PC-9 (cell line): ENCODE results near the gene TKT.

Source experiments
- EZH2 ChIP-seq: fragments of 200-600 bp; sonication (generic); IDR thresholded peaks from 2 replicates; pipeline ENCODE4 v1.8.0; 2017; ENCODE audit warnings: antibody characterized with exemption, low read depth
- TF ChIP-seq, protein P1 (sequence below): fragments of 200-600 bp; sonication (generic); conservative IDR thresholded peaks from 2 replicates; pipeline ENCODE4 v1.6.1; 2017; ENCODE audit warnings: mixed run types, antibody characterized with exemption, mild to moderate bottlenecking, moderate library complexity

DNA sequence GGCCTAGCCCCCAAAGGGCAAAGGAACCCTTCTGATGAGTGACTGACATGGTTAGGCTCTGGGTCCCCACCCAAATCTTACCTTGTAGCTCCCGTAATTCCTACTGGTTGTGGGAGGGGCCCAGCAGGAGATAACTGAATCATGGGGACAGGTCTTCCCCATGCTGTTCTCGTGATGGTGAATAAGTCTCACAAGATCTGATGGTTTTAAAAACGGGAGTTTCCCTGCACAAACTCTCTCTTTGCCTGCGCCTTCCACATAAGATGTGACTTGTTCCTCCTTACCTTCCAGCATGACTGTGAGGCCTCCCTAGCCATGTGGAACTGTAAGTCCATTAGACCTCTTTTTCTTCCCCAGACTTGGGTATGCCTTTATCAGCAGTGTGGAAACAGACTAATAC lies 16.9 kb downstream of the TKT start:
- no peak for TF ChIP-seq EZH2
- TF ChIP-seq, protein P1, sequence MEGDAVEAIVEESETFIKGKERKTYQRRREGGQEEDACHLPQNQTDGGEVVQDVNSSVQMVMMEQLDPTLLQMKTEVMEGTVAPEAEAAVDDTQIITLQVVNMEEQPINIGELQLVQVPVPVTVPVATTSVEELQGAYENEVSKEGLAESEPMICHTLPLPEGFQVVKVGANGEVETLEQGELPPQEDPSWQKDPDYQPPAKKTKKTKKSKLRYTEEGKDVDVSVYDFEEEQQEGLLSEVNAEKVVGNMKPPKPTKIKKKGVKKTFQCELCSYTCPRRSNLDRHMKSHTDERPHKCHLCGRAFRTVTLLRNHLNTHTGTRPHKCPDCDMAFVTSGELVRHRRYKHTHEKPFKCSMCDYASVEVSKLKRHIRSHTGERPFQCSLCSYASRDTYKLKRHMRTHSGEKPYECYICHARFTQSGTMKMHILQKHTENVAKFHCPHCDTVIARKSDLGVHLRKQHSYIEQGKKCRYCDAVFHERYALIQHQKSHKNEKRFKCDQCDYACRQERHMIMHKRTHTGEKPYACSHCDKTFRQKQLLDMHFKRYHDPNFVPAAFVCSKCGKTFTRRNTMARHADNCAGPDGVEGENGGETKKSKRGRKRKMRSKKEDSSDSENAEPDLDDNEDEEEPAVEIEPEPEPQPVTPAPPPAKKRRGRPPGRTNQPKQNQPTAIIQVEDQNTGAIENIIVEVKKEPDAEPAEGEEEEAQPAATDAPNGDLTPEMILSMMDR: no peak
